KMS-11 (cell line): Measurements from ENCODE around the gene FAXDC2.

Experiments used
- H2AFZ ChIP-seq: fragments of 200-600 bp; sonication (generic); 2 replicates; pipeline ENCODE4 v1.6.1; 2016; ENCODE audit warnings: antibody characterized with exemption, mixed run types, low read depth
- H3K27ac ChIP-seq: fragments of 200-600 bp; sonication (generic); 2 replicates; pipeline ENCODE4 v1.6.1; 2016; ENCODE audit warnings: mild to moderate bottlenecking, mixed run types
- H3K27me3 ChIP-seq: fragments of 200-600 bp; sonication (generic); 2 replicates; pipeline ENCODE4 v1.6.1; 2017; ENCODE audit warnings: mild to moderate bottlenecking, low read depth, mixed run types, moderate library complexity; ENCODE audit not compliant: insufficient read depth
- H3K36me3 ChIP-seq: fragments of 200-600 bp; sonication (generic); 2 replicates; pipeline ENCODE4 v1.6.1; 2017; ENCODE audit warnings: mild to moderate bottlenecking, mixed run types; ENCODE audit not compliant: insufficient read depth
- H3K4me1 ChIP-seq: fragments of 200-600 bp; sonication (generic); 2 replicates; pipeline ENCODE4 v1.6.1; 2016; ENCODE audit warnings: mild to moderate bottlenecking, low read depth, mixed run types; ENCODE audit not compliant: poor library complexity, severe bottlenecking
- H3K4me2 ChIP-seq: fragments of 200-600 bp; sonication (generic); 2 replicates; pipeline ENCODE4 v1.7.0; 2016; ENCODE audit warnings: mild to moderate bottlenecking, mixed run types
- H3K4me3 ChIP-seq: fragments of 200-600 bp; sonication (generic); IDR thresholded peaks from 2 replicates; pipeline ENCODE4 v1.6.1; 2017; ENCODE audit warnings: low read depth, low read length, mixed read lengths; ENCODE audit not compliant: insufficient read depth
- H3K79me2 ChIP-seq: fragments of 200-600 bp; sonication (generic); 2 replicates; pipeline ENCODE4 v1.6.1; 2016; ENCODE audit warnings: low read depth, mixed run types; ENCODE audit not compliant: insufficient read depth
- H3K9ac ChIP-seq: fragments of 200-600 bp; sonication (generic); 2 replicates; pipeline ENCODE4 v1.6.1; 2016; ENCODE audit warnings: mild to moderate bottlenecking, mixed run types
- H4K20me1 ChIP-seq: fragments of 200-600 bp; sonication (generic); 2 replicates; pipeline ENCODE4 v1.6.1; 2016; ENCODE audit warnings: mild to moderate bottlenecking, mixed run types; ENCODE audit not compliant: insufficient read depth
- CTCF ChIP-seq: fragments of 200-600 bp; sonication (generic); conservative IDR thresholded peaks from 2 replicates; pipeline ENCODE4 v1.6.1; 2017; ENCODE audit warnings: low read depth, mild to moderate bottlenecking, antibody characterized with exemption, low read length, moderate library complexity, mixed read lengths

The FAXDC2 gene

GRCh38 chr5:154794525-154795234, 55.7 kb downstream of the FAXDC2 start:
- TF ChIP-seq CTCF, result no peak
- Histone ChIP-seq H4K20me1 (no peaks in the 10 kb centered on the region), H3K4me2 (no peak overlapping the region), H3K27me3 (no peaks in the 10 kb centered on the region), H2AFZ (no peak overlapping the region), H3K36me3 (no peaks in the 10 kb centered on the region), H3K4me3 (no peak overlapping the region), H3K79me2 (peaks cover 5% of the 10 kb centered on the region; the same call in 1 of the 2 replicates), H3K9ac (no peak overlapping the region), H3K4me1 (no peaks in the 10 kb centered on the region), H3K27ac (no peak overlapping the region)

GRCh38 chr5:154793599-154794524, 56.5 kb downstream of the FAXDC2 start:
- no peaks in the 10 kb centered on the region for H4K20me1 ChIP-seq
- H3K79me2 ChIP-seq, result peaks cover 12% of the 10 kb centered on the region; the same call in 1 of the 2 replicates
- H3K9ac ChIP-seq, result no peak overlapping the region
- no peak overlapping the region for H2AFZ ChIP-seq
- TF ChIP-seq CTCF, result no peak
- H3K4me3 ChIP-seq, result no peak overlapping the region
- H3K27me3 ChIP-seq, result no peaks in the 10 kb centered on the region
- no peak overlapping the region for H3K27ac ChIP-seq
- no peaks in the 10 kb centered on the region for H3K36me3 ChIP-seq
- H3K4me1 ChIP-seq, result no peaks in the 10 kb centered on the region
- no peak overlapping the region for H3K4me2 ChIP-seq

- Histone ChIP-seq H4K20me1 (peaks cover 17% of the 10 kb centered on the region; the same call in 1 of the 2 replicates), H3K9ac (no peak overlapping the region), H2AFZ (no peak overlapping the region), H3K79me2 (peaks cover 36% of the 10 kb centered on the region), H3K27ac (no peak overlapping the region), H3K4me3 (no peak overlapping the region), H3K27me3 (no peaks in the 10 kb centered on the region), H3K4me2 (no peak overlapping the region), H3K4me1 (no peaks in the 10 kb centered on the region), H3K36me3 (no peaks in the 10 kb centered on the region)
- TF ChIP-seq CTCF, result no peak
Observed at GRCh38 chr5:154791535-154791934, 58.9 kb downstream of the FAXDC2 start.

- Histone ChIP-seq H3K27ac (no peak overlapping the region), H3K9ac (no peak overlapping the region), H3K36me3 (no peaks in the 10 kb centered on the region), H3K4me1 (peaks cover 13% of the 10 kb centered on the region), H3K79me2 (peaks cover 69% of the 10 kb centered on the region), H2AFZ (no peak overlapping the region), H4K20me1 (peaks cover 36% of the 10 kb centered on the region; the same call in 1 of the 2 replicates), H3K4me3 (no peak overlapping the region), H3K4me2 (no peak overlapping the region), H3K27me3 (no peaks in the 10 kb centered on the region)
- no peak for TF ChIP-seq CTCF
Observed at GRCh38 chr5:154788212-154788611, 62.2 kb downstream of the FAXDC2 start.
